DOHH2 (cell line): Measurements from ENCODE around the gene TAF4.

ENCODE experiments used
- EZH2phosphoT487 ChIP-seq: fragments of 200-600 bp; sonication (generic); IDR thresholded peaks from 2 replicates; pipeline ENCODE4 v1.6.1; 2017; ENCODE audit warnings: borderline replicate concordance, mild to moderate bottlenecking, antibody characterized with exemption, low read length, moderate library complexity, mixed read lengths
- TF ChIP-seq, protein P1 (sequence below): fragments of 200-600 bp; sonication (generic); IDR thresholded peaks from one replicate; pipeline ENCODE4 v1.5.1; 2014; ENCODE audit warnings: antibody characterized with exemption, mild to moderate bottlenecking, low read depth, low read length; ENCODE audit not compliant: poor library complexity, severe bottlenecking

DNA sequence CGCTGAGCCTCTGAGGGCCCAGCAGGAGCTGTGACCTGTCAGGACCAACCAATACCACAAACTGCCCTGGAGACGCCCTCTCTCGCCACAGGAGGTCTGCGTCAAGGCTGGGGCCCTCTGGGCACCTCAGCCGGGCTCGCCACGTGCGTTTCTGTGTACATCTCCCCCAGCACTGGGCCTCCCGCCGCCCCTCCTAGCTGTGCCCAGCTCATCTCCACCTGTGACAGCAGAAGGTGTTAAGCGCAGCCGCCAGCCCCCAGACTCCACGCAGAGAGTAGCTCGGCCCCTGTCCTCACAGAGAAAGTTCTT is 91.4 kb downstream of the TAF4 start:
- TF ChIP-seq, protein P1, sequence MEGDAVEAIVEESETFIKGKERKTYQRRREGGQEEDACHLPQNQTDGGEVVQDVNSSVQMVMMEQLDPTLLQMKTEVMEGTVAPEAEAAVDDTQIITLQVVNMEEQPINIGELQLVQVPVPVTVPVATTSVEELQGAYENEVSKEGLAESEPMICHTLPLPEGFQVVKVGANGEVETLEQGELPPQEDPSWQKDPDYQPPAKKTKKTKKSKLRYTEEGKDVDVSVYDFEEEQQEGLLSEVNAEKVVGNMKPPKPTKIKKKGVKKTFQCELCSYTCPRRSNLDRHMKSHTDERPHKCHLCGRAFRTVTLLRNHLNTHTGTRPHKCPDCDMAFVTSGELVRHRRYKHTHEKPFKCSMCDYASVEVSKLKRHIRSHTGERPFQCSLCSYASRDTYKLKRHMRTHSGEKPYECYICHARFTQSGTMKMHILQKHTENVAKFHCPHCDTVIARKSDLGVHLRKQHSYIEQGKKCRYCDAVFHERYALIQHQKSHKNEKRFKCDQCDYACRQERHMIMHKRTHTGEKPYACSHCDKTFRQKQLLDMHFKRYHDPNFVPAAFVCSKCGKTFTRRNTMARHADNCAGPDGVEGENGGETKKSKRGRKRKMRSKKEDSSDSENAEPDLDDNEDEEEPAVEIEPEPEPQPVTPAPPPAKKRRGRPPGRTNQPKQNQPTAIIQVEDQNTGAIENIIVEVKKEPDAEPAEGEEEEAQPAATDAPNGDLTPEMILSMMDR: no peak
- no peak for TF ChIP-seq EZH2phosphoT487
